Neutrophil (primary cell): ENCODE measurements around the gene CSNK2B.

ENCODE experiments used
- H3K27ac ChIP-seq: fragments of 200-600 bp; sonication (generic); 2 replicates; pipeline ENCODE4 v1.5.1; 2016; ENCODE audit warnings: mild to moderate bottlenecking, moderate library complexity
- H3K27me3 ChIP-seq: fragments of 200-600 bp; sonication (generic); 2 replicates; pipeline ENCODE4 v1.6.0; 2016; ENCODE audit warnings: mild to moderate bottlenecking
- H3K36me3 ChIP-seq: fragments of 200-600 bp; sonication (generic); 2 replicates; pipeline ENCODE4 v1.5.1; 2017
- H3K4me1 ChIP-seq, 2 experiments: fragments of 200-600 bp in 1 of 2; sonication (generic) in 1 of 2; 1 replicate in 1 of 2; 2 replicates in 1 of 2; pipeline versions ENCODE4 v1.5.1 to v1.6.1; 2013 to 2016; ENCODE audit warnings: low read depth in 1 of 2, low read length in 1 of 2, mild to moderate bottlenecking in 1 of 2, moderate library complexity in 1 of 2; ENCODE audit not compliant: control insufficient read depth in 1 of 2, insufficient read depth in 1 of 2
- H3K4me3 ChIP-seq, 2 experiments: fragments of 200-600 bp in 1 of 2; sonication (generic) in 1 of 2; 1 replicate in 1 of 2; 2 replicates in 1 of 2; pipeline ENCODE4 v1.5.1; 2013 to 2016; ENCODE audit warnings: low read depth in 1 of 2, low read length in 1 of 2, mild to moderate bottlenecking in 1 of 2, moderate library complexity in 1 of 2
- H3K9me3 ChIP-seq: fragments of 200-600 bp; sonication (generic); 2 replicates; pipeline ENCODE4 v1.5.1; 2016
- TF ChIP-seq, protein P1 (sequence below): fragments of 200-600 bp; sonication (generic); IDR thresholded peaks from 2 replicates; pipeline ENCODE4 v1.5.1; 2016; ENCODE audit warnings: antibody characterized with exemption

The CSNK2B gene

DNA sequence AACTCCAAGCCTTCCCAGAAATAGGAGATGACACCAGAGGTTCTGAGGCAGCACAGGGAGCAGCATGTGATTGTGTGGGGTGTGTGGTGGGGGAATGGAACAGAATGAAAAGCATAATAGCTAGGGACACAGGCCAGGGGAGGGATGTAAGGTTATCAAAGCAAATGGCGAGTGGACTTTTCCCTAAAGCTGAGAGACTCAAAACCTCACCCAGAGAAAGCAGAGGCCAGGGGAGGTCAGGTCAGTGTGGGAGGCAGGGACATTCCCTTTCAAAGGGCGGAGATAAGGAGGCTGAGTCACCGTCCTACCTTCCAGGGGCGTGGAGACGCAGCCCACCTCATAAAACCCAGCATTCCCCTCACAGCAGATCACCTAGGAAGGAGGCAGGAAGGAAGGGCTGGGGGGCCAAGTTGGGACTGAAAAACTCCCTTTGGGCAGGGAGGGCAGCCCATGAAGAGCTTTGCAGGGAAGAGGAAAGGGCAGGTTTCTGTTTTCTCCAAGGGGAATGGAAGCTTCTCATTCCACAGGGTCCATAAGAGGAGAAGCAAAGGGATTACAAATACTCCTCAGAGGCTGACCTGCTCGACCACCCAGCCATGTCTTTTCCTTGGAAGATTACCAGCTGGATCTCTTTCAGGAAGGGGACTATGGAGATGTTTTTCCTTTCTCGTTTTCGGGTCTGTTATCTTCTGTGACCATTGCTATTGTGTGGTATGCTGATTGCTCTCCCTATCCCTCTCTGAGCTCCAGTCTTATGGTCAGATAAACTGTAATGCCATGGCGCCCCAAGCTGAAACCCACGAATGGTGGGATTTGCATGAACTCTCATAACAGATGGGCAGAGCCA, 24.6 kb downstream of the CSNK2B start:
- Histone ChIP-seq H3K27me3 (no peaks in the 10 kb centered on the region), H3K27ac (no peak overlapping the region), H3K36me3 (peaks cover 100% of the 10 kb centered on the region), H3K9me3 (no peaks in the 10 kb centered on the region), H3K4me1 (no peaks in the 10 kb centered on the region), H3K4me3 (no peak overlapping the region)
- TF ChIP-seq, protein P1, sequence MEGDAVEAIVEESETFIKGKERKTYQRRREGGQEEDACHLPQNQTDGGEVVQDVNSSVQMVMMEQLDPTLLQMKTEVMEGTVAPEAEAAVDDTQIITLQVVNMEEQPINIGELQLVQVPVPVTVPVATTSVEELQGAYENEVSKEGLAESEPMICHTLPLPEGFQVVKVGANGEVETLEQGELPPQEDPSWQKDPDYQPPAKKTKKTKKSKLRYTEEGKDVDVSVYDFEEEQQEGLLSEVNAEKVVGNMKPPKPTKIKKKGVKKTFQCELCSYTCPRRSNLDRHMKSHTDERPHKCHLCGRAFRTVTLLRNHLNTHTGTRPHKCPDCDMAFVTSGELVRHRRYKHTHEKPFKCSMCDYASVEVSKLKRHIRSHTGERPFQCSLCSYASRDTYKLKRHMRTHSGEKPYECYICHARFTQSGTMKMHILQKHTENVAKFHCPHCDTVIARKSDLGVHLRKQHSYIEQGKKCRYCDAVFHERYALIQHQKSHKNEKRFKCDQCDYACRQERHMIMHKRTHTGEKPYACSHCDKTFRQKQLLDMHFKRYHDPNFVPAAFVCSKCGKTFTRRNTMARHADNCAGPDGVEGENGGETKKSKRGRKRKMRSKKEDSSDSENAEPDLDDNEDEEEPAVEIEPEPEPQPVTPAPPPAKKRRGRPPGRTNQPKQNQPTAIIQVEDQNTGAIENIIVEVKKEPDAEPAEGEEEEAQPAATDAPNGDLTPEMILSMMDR, result no peak

DNA sequence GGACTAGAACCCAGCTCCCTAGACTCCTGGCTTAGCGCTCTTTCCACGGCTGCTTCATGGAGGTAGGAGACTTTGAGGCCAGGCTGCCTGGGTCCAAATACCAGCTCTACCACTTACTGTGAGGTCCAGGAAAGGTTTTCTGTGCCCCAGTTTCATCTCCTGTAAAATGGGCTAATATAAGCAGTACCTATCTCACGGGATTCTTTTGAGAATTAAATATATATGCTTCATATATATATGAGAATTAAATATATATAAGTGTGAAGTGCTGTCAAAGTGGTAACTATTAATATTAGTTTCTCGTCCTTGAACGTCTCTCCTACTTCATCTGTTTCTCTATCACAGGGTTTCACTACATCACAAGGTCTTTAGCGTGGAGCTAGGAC, 25.2 kb downstream of the CSNK2B start:
- no peaks in the 10 kb centered on the region for H3K27me3 ChIP-seq
- H3K4me3 ChIP-seq, result no peak overlapping the region
- H3K4me1 ChIP-seq, result no peaks in the 10 kb centered on the region
- H3K9me3 ChIP-seq, result no peaks in the 10 kb centered on the region
- TF ChIP-seq, protein P1, result no peak
- peaks cover 100% of the 10 kb centered on the region for H3K36me3 ChIP-seq
- H3K27ac ChIP-seq, result no peak overlapping the region

DNA sequence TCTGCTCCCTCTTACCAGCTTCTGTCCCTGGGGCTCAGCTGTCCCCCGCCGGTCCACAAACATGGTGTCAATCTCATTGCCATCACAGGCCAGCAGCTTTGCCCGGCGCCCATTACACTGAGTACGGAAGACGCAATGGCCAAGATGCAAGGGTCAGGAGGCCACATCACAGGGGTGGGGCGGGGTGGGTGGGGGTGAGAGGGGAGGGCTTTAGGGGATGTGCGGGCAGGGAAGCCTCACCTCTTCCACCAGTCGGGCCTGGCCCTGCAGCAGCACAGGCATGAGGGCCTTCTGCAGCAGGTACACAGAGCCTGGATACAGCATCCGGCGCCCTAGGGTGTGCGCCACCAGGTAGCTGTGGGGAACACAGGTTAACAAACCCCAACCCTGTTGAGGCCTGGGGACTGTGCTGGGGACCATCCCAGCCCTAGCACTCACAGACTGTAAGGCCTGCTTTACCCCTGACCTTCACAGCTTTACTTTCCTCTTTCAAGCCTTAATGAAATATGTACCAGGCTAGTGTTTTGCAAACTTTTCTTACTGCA, 25.8 kb downstream of the CSNK2B start:
- Histone ChIP-seq H3K27me3 (no peaks in the 10 kb centered on the region), H3K36me3 (peaks cover 99% of the 10 kb centered on the region), H3K4me3 (no peak overlapping the region), H3K9me3 (no peaks in the 10 kb centered on the region), H3K27ac (no peak overlapping the region), H3K4me1 (no peaks in the 10 kb centered on the region)
- TF ChIP-seq, protein P1, result no peak

DNA sequence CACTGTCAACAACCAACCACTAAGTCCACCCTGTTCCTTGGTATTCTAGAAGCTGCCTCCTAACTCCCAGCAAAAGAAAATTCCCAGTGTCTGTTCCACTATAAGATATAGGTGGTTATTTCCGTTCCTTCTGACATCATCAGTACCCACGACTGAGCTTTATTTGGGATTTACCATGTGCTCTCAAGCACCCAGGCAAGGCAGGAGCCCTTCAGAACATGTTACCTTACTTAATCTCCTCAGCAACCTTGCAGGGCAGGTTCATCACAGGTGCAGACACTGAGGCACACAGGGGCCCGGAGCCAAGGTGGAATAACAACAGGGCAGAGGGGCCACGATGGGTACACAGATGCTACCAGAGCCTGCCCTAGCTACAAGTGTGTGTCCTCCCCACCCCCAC, 26.5 kb downstream of the CSNK2B start:
- Histone ChIP-seq H3K36me3 (peaks cover 94% of the 10 kb centered on the region), H3K27me3 (no peaks in the 10 kb centered on the region)
- TF ChIP-seq, protein P1, result no peak

DNA sequence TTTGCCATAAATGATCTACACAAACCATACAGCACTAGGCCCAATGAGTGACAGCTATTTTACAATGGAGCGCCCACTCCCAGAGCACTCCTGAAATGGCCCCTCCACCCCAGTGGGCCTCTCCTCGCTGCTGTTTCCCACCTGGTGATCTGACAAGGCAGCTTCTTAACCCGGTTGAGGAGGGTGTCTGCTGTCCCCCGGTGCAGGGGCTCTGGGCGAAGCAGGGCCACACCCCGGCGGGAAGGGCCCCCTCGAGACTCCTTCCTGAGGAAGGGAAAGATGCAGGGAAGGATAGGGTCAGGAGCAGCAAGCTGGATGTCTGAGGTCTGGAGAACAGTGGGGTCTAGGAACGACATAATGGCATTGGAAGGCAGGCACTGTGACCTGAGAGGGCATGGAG, 27.0 kb downstream of the CSNK2B start:
- no peaks in the 10 kb centered on the region for H3K27me3 ChIP-seq
- H3K27ac ChIP-seq, result no peak overlapping the region
- no peaks in the 10 kb centered on the region for H3K9me3 ChIP-seq
- TF ChIP-seq, protein P1, result no peak
- H3K4me3 ChIP-seq, result no peak overlapping the region
- H3K36me3 ChIP-seq, result peaks cover 89% of the 10 kb centered on the region
- no peaks in the 10 kb centered on the region for H3K4me1 ChIP-seq

More for the DNA sequence above, 26.5 kb downstream of the CSNK2B start:
- H3K4me3 ChIP-seq, result no peak overlapping the region
- no peaks in the 10 kb centered on the region for H3K4me1 ChIP-seq
- no peak overlapping the region for H3K27ac ChIP-seq
- H3K9me3 ChIP-seq, result no peaks in the 10 kb centered on the region
